Stimulated activated CD8-positive, alpha-beta memory T cell treated with anti-CD3 and anti-CD28 coated beads, Interleukin-15, amount 100 ng/mL, for 48 hours (primary cell): ENCODE results near the gene NPM1.

Experiments used
- DNase-seq, 2 donors: peaks; one replicate each; pipeline ENCODE4 v3.0.0-alpha.2; 2020; ENCODE audit warnings: low read depth in 2 of 2

NPM1 gene

GRCh38 chr5:171428168-171428696 lies 40.6 kb downstream of the NPM1 start:
- no peak for DNase-seq

GRCh38 chr5:171428809-171429542 lies 41.3 kb downstream of the NPM1 start:
- no peak for DNase-seq

- no peak for DNase-seq
Observed at GRCh38 chr5:171429543-171429910, 41.9 kb downstream of the NPM1 start.

GRCh38 chr5:171431251-171431777 lies 43.7 kb downstream of the NPM1 start:
- no peak for DNase-seq

GRCh38 chr5:171432076-171432475 lies 44.4 kb downstream of the NPM1 start:
- no peak for DNase-seq

- DNase-seq: no peak
Observed at GRCh38 chr5:171432583-171433351, 45.1 kb downstream of the NPM1 start.

- DNase-seq: no peak
Observed at GRCh38 chr5:171433352-171433698, 45.7 kb downstream of the NPM1 start.

GRCh38 chr5:171433982-171434676 lies 46.5 kb downstream of the NPM1 start:
- DNase-seq: no peak

- no peak for DNase-seq
Observed at GRCh38 chr5:171434874-171435273, 47.2 kb downstream of the NPM1 start.

GRCh38 chr5:171435908-171436307 lies 48.3 kb downstream of the NPM1 start:
- DNase-seq: no peak

GRCh38 chr5:171436804-171437285 lies 49.2 kb downstream of the NPM1 start:
- no peak for DNase-seq

- DNase-seq: no peak
Observed at GRCh38 chr5:171437286-171437821, 49.7 kb downstream of the NPM1 start.

GRCh38 chr5:171438738-171439137 lies 51.1 kb downstream of the NPM1 start:
- no peak for DNase-seq

GRCh38 chr5:171441246-171441791 lies 53.7 kb downstream of the NPM1 start:
- DNase-seq: no peak

GRCh38 chr5:171442287-171443042 lies 54.8 kb downstream of the NPM1 start:
- DNase-seq: no peak

GRCh38 chr5:171444582-171444981 lies 56.9 kb downstream of the NPM1 start:
- no peak for DNase-seq

- DNase-seq: no peak
Observed at GRCh38 chr5:171445644-171446516, 58.2 kb downstream of the NPM1 start.

GRCh38 chr5:171447226-171447625 lies 59.6 kb downstream of the NPM1 start:
- no peak for DNase-seq

- no peak for DNase-seq
Observed at GRCh38 chr5:171449426-171449825, 61.8 kb downstream of the NPM1 start.
